A549 (cell line): ENCODE results near the gene FAR1.

ENCODE experiments used
- CBX8 ChIP-seq: fragments of 200-600 bp; sonication (generic); IDR thresholded peaks from 2 replicates; pipeline ENCODE4 v1.6.1; 2016
- EP300 ChIP-seq, 2 experiments: fragments of >200 bp; sonication (Bioruptor Twin); formaldehyde crosslinking; IDR thresholded peaks; 2 replicates in 1 of 2; 3 replicates in 1 of 2; pipeline ENCODE4 v1.6.1; 2016 to 2017
- HDAC2 ChIP-seq: fragments of 200-600 bp; sonication (generic); IDR thresholded peaks from 2 replicates; pipeline ENCODE4 v1.6.1; 2016
- POLR2A ChIP-seq: IDR thresholded peaks from 2 replicates; pipeline ENCODE4 v1.6.1; 2012; ENCODE audit warnings: mild to moderate bottlenecking, low read length
- TF ChIP-seq, protein P1 (sequence below): IDR thresholded peaks from 2 replicates; pipeline ENCODE4 v1.6.1; 2012; ENCODE audit warnings: low read depth, borderline replicate concordance
- TF ChIP-seq, protein P2 (sequence below): fragments of >200 bp; sonication (Bioruptor Twin); formaldehyde crosslinking; IDR thresholded peaks from 3 replicates; pipeline ENCODE4 v1.5.1; 2016
- TF ChIP-seq, protein P3 (sequence below): IDR thresholded peaks from 2 replicates; pipeline ENCODE4 v1.6.1; 2012
- TF ChIP-seq, protein P4 (sequence below): fragments of 450-650 bp; IDR thresholded peaks from 2 replicates; pipeline ENCODE4 v1.6.1; 2014; ENCODE audit warnings: antibody characterized with exemption

DNA sequence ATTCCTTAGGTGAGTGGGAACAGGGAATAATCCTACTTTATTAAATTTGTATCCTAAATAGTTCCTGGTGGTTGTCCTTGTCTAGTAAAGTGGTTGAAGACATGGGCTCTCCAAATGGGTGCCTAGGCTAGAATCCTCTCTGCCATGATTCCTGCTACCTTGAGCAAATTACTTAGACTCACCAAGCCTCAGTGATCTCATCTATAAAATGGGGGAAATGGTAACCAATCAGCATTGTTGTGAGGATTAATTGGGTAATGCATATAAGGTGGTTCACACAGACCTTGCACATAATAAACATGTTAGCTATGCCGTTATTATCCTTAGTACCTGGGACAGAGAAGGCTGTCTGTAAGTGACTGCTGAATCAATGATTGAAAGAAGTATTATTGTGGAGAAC is 109.9 kb downstream of the FAR1 start:
- TF ChIP-seq, protein P1, sequence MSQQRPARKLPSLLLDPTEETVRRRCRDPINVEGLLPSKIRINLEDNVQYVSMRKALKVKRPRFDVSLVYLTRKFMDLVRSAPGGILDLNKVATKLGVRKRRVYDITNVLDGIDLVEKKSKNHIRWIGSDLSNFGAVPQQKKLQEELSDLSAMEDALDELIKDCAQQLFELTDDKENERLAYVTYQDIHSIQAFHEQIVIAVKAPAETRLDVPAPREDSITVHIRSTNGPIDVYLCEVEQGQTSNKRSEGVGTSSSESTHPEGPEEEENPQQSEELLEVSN, result no peak
- TF ChIP-seq EP300 (IDR thresholded peaks at IDR 0.05) (no peak), POLR2A (no peak), CBX8 (no peak), HDAC2 (no peak)
- TF ChIP-seq, protein P2, sequence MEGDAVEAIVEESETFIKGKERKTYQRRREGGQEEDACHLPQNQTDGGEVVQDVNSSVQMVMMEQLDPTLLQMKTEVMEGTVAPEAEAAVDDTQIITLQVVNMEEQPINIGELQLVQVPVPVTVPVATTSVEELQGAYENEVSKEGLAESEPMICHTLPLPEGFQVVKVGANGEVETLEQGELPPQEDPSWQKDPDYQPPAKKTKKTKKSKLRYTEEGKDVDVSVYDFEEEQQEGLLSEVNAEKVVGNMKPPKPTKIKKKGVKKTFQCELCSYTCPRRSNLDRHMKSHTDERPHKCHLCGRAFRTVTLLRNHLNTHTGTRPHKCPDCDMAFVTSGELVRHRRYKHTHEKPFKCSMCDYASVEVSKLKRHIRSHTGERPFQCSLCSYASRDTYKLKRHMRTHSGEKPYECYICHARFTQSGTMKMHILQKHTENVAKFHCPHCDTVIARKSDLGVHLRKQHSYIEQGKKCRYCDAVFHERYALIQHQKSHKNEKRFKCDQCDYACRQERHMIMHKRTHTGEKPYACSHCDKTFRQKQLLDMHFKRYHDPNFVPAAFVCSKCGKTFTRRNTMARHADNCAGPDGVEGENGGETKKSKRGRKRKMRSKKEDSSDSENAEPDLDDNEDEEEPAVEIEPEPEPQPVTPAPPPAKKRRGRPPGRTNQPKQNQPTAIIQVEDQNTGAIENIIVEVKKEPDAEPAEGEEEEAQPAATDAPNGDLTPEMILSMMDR, result no peak
- TF ChIP-seq, protein P3, sequence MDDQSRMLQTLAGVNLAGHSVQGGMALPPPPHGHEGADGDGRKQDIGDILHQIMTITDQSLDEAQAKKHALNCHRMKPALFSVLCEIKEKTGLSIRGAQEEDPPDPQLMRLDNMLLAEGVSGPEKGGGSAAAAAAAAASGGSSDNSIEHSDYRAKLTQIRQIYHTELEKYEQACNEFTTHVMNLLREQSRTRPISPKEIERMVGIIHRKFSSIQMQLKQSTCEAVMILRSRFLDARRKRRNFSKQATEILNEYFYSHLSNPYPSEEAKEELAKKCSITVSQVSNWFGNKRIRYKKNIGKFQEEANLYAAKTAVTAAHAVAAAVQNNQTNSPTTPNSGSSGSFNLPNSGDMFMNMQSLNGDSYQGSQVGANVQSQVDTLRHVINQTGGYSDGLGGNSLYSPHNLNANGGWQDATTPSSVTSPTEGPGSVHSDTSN, result no peak
- TF ChIP-seq, protein P4, sequence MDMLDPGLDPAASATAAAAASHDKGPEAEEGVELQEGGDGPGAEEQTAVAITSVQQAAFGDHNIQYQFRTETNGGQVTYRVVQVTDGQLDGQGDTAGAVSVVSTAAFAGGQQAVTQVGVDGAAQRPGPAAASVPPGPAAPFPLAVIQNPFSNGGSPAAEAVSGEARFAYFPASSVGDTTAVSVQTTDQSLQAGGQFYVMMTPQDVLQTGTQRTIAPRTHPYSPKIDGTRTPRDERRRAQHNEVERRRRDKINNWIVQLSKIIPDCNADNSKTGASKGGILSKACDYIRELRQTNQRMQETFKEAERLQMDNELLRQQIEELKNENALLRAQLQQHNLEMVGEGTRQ, result no peak
